HepG2 (cell line): ENCODE results near the gene ALKBH2. TPM values are rescaled to one million over a fixed set of nuclear protein-coding genes. Genes with fewer than 3 reads are reported as not detected.

Source experiments
- CBX5 ChIP-seq: sonication (generic); formaldehyde crosslinking; IDR thresholded peaks from 2 replicates; pipeline ENCODE4 v1.4.0; 2020; ENCODE audit warnings: missing genetic modification reagents, borderline replicate concordance
- EEA1 ChIP-seq: sonication (generic); formaldehyde crosslinking; IDR thresholded peaks from 2 replicates; pipeline ENCODE4 v1.5.1; 2020; ENCODE audit warnings: mild to moderate bottlenecking, missing genetic modification reagents, borderline replicate concordance
- FOXA3 ChIP-seq: IDR thresholded peaks from 2 replicates; pipeline ENCODE4 v1.6.1; 2016; ENCODE audit warnings: missing genetic modification reagents, missing compliant biosample characterization
- FOXC1 ChIP-seq: sonication (generic); formaldehyde crosslinking; IDR thresholded peaks from 2 replicates; pipeline ENCODE4 v1.8.0; 2022; ENCODE audit warnings: mild to moderate bottlenecking, missing genetic modification reagents, borderline replicate concordance
- HOXA3 ChIP-seq: sonication (generic); formaldehyde crosslinking; IDR thresholded peaks from 2 replicates; pipeline ENCODE4 v1.5.0; 2020; ENCODE audit warnings: missing genetic modification reagents
- RARG ChIP-seq: sonication (generic); formaldehyde crosslinking; IDR thresholded peaks from 2 replicates; pipeline ENCODE4 v1.4.0; 2020; ENCODE audit warnings: low read depth, mild to moderate bottlenecking, missing genetic modification reagents
- RBFOX2 ChIP-seq: fragments of 200-400 bp; formaldehyde crosslinking; IDR thresholded peaks from 2 replicates; pipeline ENCODE4 v1.6.1; 2017; ENCODE audit warnings: low read depth, mild to moderate bottlenecking, low read length
- RXRA ChIP-seq: sonication (generic); formaldehyde crosslinking; IDR thresholded peaks from 2 replicates; pipeline ENCODE4 v1.5.1; 2020; ENCODE audit warnings: missing genetic modification reagents
- ZNF143 ChIP-seq: sonication (generic); formaldehyde crosslinking; IDR thresholded peaks from 2 replicates; pipeline ENCODE4 v1.4.0; 2020; ENCODE audit warnings: missing genetic modification reagents
- polyA plus RNA-seq, 8 experiments: library from polyadenylated mRNA; depleted of rRNA in 3 of 8; stranded (reverse) in 7 of 8; unstranded in 1 of 8; fragments of >200 nt; fragmentation: Illumina TruSeq in 4 of 8; extraction: Trizol in 4 of 8; gene quantifications; 2 replicates each; pipeline versions ENCODE4 v1.2.1 to v1.2.3, GENCODE V29; 2011 to 2016; ENCODE audit warnings: low read depth in 4 of 8, missing spikeins in 1 of 8, mixed read lengths in 1 of 8; ENCODE audit not compliant: insufficient read depth in 1 of 8
- total RNA-seq, 5 experiments: library from RNA; depleted of rRNA; stranded (reverse); fragments of >200 nt; fragmentation: Illumina TruSeq; extraction: Trizol; gene quantifications; 2 replicates each; pipeline ENCODE4 v1.2.3, GENCODE V29; 2016; ENCODE audit warnings: low read depth in 1 of 5
- TF ChIP-seq, protein P1 (sequence below): sonication (generic); formaldehyde crosslinking; conservative IDR thresholded peaks from 2 replicates; pipeline ENCODE4 v1.8.0; 2022; ENCODE audit warnings: mild to moderate bottlenecking, moderate library complexity, missing genetic modification reagents
- TF ChIP-seq, protein P2 (sequence below): IDR thresholded peaks from 2 replicates; pipeline ENCODE4 v1.6.1; 2016
- TF ChIP-seq, protein P3 (sequence below): sonication (generic); formaldehyde crosslinking; IDR thresholded peaks from 2 replicates; pipeline ENCODE4 v1.4.0; 2020; ENCODE audit warnings: missing genetic modification reagents
- TF ChIP-seq, protein P4 (sequence below): sonication (generic); formaldehyde crosslinking; IDR thresholded peaks from 2 replicates; pipeline ENCODE4 v1.4.0; 2020; ENCODE audit warnings: missing genetic modification reagents, borderline replicate concordance
- TF ChIP-seq, protein P5 (sequence below): sonication (generic); formaldehyde crosslinking; IDR thresholded peaks from 2 replicates; pipeline ENCODE4 v1.4.0; 2020; ENCODE audit warnings: missing genetic modification reagents
- TF ChIP-seq, protein P6 (sequence below): sonication (generic); formaldehyde crosslinking; IDR thresholded peaks from 2 replicates; pipeline ENCODE4 v1.8.0; 2022; ENCODE audit warnings: mild to moderate bottlenecking, missing genetic modification reagents, moderate library complexity

ALKBH2 gene
- total and polyA plus RNA-seq, 2 of the 13 experiments (the other 11 are each of a cell fraction or from before 2014, with no cell fraction given), result 21.0 to 40.5 TPM

DNA sequence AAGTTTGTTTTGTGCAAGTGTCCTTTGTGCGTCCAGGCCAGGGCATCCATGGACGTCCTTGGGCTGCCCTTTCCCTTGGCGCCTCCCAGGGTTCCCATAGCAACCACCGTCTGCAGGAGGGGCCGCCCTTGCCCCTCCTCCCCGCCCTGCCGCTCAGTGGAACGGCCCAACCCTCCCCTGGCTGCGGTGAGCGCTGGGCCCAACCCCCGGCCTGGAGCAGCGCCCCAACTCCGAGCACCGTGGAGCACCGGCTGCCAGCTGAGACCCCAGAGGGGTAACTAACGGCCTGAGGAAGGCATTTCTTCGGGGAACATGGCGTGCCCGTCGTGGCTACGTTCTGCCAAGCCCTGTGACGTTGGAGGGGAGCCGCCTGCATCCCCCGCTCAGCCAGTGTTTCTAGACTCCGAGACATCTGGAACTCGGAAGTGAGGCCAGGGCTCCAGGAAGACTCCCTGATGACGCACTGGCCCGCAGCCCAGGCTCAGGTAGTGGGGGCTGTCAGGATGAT is 17.8 kb upstream of the ALKBH2 start (continued):
- TF ChIP-seq, protein P1, sequence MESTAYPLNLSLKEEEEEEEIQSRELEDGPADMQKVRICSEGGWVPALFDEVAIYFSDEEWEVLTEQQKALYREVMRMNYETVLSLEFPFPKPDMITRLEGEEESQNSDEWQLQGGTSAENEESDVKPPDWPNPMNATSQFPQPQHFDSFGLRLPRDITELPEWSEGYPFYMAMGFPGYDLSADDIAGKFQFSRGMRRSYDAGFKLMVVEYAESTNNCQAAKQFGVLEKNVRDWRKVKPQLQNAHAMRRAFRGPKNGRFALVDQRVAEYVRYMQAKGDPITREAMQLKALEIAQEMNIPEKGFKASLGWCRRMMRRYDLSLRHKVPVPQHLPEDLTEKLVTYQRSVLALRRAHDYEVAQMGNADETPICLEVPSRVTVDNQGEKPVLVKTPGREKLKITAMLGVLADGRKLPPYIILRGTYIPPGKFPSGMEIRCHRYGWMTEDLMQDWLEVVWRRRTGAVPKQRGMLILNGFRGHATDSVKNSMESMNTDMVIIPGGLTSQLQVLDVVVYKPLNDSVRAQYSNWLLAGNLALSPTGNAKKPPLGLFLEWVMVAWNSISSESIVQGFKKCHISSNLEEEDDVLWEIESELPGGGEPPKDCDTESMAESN (CRISPR knock-in tag), result peak; percentile 68
- peak; percentile 72 for TF ChIP-seq HOXA3
- TF ChIP-seq, protein P2, sequence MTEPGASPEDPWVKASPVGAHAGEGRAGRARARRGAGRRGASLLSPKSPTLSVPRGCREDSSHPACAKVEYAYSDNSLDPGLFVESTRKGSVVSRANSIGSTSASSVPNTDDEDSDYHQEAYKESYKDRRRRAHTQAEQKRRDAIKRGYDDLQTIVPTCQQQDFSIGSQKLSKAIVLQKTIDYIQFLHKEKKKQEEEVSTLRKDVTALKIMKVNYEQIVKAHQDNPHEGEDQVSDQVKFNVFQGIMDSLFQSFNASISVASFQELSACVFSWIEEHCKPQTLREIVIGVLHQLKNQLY (CRISPR knock-in tag), result no peak
- TF ChIP-seq, protein P3, sequence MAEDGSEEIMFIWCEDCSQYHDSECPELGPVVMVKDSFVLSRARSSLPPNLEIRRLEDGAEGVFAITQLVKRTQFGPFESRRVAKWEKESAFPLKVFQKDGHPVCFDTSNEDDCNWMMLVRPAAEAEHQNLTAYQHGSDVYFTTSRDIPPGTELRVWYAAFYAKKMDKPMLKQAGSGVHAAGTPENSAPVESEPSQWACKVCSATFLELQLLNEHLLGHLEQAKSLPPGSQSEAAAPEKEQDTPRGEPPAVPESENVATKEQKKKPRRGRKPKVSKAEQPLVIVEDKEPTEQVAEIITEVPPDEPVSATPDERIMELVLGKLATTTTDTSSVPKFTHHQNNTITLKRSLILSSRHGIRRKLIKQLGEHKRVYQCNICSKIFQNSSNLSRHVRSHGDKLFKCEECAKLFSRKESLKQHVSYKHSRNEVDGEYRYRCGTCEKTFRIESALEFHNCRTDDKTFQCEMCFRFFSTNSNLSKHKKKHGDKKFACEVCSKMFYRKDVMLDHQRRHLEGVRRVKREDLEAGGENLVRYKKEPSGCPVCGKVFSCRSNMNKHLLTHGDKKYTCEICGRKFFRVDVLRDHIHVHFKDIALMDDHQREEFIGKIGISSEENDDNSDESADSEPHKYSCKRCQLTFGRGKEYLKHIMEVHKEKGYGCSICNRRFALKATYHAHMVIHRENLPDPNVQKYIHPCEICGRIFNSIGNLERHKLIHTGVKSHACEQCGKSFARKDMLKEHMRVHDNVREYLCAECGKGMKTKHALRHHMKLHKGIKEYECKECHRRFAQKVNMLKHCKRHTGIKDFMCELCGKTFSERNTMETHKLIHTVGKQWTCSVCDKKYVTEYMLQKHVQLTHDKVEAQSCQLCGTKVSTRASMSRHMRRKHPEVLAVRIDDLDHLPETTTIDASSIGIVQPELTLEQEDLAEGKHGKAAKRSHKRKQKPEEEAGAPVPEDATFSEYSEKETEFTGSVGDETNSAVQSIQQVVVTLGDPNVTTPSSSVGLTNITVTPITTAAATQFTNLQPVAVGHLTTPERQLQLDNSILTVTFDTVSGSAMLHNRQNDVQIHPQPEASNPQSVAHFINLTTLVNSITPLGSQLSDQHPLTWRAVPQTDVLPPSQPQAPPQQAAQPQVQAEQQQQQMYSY (CRISPR knock-in tag), result peak; percentile 79
- TF ChIP-seq, protein P4, sequence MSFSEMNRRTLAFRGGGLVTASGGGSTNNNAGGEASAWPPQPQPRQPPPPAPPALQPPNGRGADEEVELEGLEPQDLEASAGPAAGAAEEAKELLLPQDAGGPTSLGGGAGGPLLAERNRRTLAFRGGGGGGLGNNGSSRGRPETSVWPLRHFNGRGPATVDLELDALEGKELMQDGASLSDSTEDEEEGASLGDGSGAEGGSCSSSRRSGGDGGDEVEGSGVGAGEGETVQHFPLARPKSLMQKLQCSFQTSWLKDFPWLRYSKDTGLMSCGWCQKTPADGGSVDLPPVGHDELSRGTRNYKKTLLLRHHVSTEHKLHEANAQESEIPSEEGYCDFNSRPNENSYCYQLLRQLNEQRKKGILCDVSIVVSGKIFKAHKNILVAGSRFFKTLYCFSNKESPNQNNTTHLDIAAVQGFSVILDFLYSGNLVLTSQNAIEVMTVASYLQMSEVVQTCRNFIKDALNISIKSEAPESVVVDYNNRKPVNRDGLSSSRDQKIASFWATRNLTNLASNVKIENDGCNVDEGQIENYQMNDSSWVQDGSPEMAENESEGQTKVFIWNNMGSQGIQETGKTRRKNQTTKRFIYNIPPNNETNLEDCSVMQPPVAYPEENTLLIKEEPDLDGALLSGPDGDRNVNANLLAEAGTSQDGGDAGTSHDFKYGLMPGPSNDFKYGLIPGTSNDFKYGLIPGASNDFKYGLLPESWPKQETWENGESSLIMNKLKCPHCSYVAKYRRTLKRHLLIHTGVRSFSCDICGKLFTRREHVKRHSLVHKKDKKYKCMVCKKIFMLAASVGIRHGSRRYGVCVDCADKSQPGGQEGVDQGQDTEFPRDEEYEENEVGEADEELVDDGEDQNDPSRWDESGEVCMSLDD (CRISPR knock-in tag), result peak; percentile 71; the same call in 1 of the 2 replicates
- TF ChIP-seq FOXC1 (CRISPR knock-in tag), result no peak
- TF ChIP-seq RBFOX2, result peak; percentile 87
- no peak for TF ChIP-seq ZNF143 (CRISPR knock-in tag)
- no peak for TF ChIP-seq RARG (CRISPR knock-in tag)
- TF ChIP-seq CBX5 (CRISPR knock-in tag), result peak; percentile 47; the same call in 1 of the 2 replicates
- TF ChIP-seq RXRA (CRISPR knock-in tag), result peak; percentile 57; the same call in 1 of the 2 replicates
- TF ChIP-seq FOXA3 (CRISPR knock-in tag), result 0 out of 2 replicates have a peak, but pooled peaks have one; percentile 20
- TF ChIP-seq, protein P5, sequence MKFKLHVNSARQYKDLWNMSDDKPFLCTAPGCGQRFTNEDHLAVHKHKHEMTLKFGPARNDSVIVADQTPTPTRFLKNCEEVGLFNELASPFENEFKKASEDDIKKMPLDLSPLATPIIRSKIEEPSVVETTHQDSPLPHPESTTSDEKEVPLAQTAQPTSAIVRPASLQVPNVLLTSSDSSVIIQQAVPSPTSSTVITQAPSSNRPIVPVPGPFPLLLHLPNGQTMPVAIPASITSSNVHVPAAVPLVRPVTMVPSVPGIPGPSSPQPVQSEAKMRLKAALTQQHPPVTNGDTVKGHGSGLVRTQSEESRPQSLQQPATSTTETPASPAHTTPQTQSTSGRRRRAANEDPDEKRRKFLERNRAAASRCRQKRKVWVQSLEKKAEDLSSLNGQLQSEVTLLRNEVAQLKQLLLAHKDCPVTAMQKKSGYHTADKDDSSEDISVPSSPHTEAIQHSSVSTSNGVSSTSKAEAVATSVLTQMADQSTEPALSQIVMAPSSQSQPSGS (CRISPR knock-in tag), result 0 out of 2 replicates have a peak, but pooled peaks have one; percentile 15
- TF ChIP-seq EEA1, result 0 out of 2 replicates have a peak, but pooled peaks have one; percentile 45
- TF ChIP-seq, protein P6, sequence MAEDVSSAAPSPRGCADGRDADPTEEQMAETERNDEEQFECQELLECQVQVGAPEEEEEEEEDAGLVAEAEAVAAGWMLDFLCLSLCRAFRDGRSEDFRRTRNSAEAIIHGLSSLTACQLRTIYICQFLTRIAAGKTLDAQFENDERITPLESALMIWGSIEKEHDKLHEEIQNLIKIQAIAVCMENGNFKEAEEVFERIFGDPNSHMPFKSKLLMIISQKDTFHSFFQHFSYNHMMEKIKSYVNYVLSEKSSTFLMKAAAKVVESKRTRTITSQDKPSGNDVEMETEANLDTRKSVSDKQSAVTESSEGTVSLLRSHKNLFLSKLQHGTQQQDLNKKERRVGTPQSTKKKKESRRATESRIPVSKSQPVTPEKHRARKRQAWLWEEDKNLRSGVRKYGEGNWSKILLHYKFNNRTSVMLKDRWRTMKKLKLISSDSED (CRISPR knock-in tag), result no peak
